Adrenal gland (tissue), 12 donors: ENCODE measurements around the gene TFDP1. TPM values are rescaled to one million over a fixed set of nuclear protein-coding genes. Genes with fewer than 3 reads are reported as not detected.

Experiments used
- DNase-seq, 7 donors: peaks; one replicate each; pipeline ENCODE4 v3.0.0-alpha.2; 2019 to 2020
- H3K27ac ChIP-seq, 5 donors: fragments of 200-600 bp; sonication (generic) in 4 of 5; 1 replicate in 3 of 5; 2 replicates in 2 of 5; pipeline versions ENCODE4 v1.5.1 to v1.8.0; 2016 to 2020; ENCODE audit warnings: mild to moderate bottlenecking in 1 of 5
- H3K27me3 ChIP-seq: fragments of 200-600 bp; 2 replicates; pipeline ENCODE4 v1.8.0; 2021
- H3K36me3 ChIP-seq, 2 donors: fragments of 200-600 bp; replicated peaks in 1 of 2; 1 replicate in 1 of 2; 2 replicates in 1 of 2; pipeline versions ENCODE4 v1.5.1 to v1.8.0; 2018 to 2022
- H3K4me1 ChIP-seq, 2 donors: fragments of 200-600 bp; replicated peaks in 1 of 2; 1 replicate in 1 of 2; 2 replicates in 1 of 2; pipeline versions ENCODE4 v1.5.1 to v1.8.0; 2018 to 2021
- H3K4me3 ChIP-seq, 4 donors: fragments of 200-600 bp; sonication (generic) in 3 of 4; one replicate each; pipeline ENCODE4 v1.5.1; 2016 to 2018
- H3K9me3 ChIP-seq, 3 donors: fragments of 200-600 bp; sonication (generic) in 1 of 3; replicated peaks in 1 of 3; 1 replicate in 2 of 3; 2 replicates in 1 of 3; pipeline versions ENCODE4 v1.5.1 to v1.8.0; 2016 to 2021
- CTCF ChIP-seq, 6 experiments: fragments of 450-650 bp in 4 of 6; fragments of 200-600 bp in 2 of 6; sonication (generic) in 1 of 6; IDR thresholded peaks; 1 replicate in 5 of 6; 2 replicates in 1 of 6; pipeline versions ENCODE4 v1.5.1 to v1.8.0; 2016 to 2021; ENCODE audit warnings: antibody characterized with exemption in 6 of 6, mild to moderate bottlenecking in 2 of 6, moderate library complexity in 1 of 6
- POLR2A ChIP-seq, 2 donors: fragments of 450-650 bp; IDR thresholded peaks; one replicate each; pipeline ENCODE4 v1.6.1; 2017; ENCODE audit warnings: antibody characterized with exemption in 2 of 2, mild to moderate bottlenecking in 2 of 2, moderate library complexity in 1 of 2
- WGBS, 4 donors: extraction: QIAGEN DNeasy Blood & Tissue Kit in 2 of 4; methylation state at CpG; one replicate each; pipeline versions ENCODE4 v1.1.5 to v1.1.7; 2013 to 2017; 5-methylcytosine and 5-hydroxymethylcytosine counted together
- intact Hi-C, 2 donors: fragments of 100-400 bp; cut with DNase I; formaldehyde crosslinking; loops; one replicate each; pipeline versions ENCODE4 v1.14.1 to v1.15.0; 2022 to 2023
- polyA plus RNA-seq, 3 donors: library from polyadenylated mRNA; stranded (reverse); fragments of 200-250 nt in 2 of 3; fragments of 350-450 nt in 1 of 3; fragmentation: Illumina TruSeq in 1 of 3; extraction: RNeasy Lipid Tissue Mini Kit (QIAGEN cat#74804) in 1 of 3; gene quantifications; one replicate each; pipeline ENCODE4 v1.2.3, GENCODE V29; 2013 to 2014
- total RNA-seq, 9 donors: library from RNA; depleted of rRNA in 4 of 9; stranded (reverse); fragments of >200 nt in 4 of 9; fragments of 120-200 nt in 1 of 9; fragmentation: NEBNext Ultra II Directional in 1 of 9; extraction: Animal tissue kit (Norgen Biotek cat#: 25700) in 1 of 9; gene quantifications; one replicate each; pipeline versions ENCODE4 v1.1.0 to v1.2.4, GENCODE V29; 2013 to 2023
- donor health status: healthy with polysubstance abuse.
- donor health status: Bipolar disorder and iron deficiency.
- donor health status: DM: yes; HTN: yes; CAD: no.
- donor health status: DM: no; HTN: no; CAD: no.
- donor health status: DM: no; HTN: no; CAD: no.
- donor health status: DM: yes; HTN: yes; CAD: no.

TFDP1 gene
- total and polyA plus RNA-seq, 12 donors: 16.5 to 50.0 (median 35.5) TPM

GRCh38 chr13:113547238-113547971 lies 37.1 kb upstream of the TFDP1 start:
- Histone ChIP-seq H3K27me3 (no peaks in the 10 kb centered on the region), H3K4me1 (peaks cover 0 to 17% of the 10 kb centered on the region in 2 donors), H3K4me3 (no peak overlapping the region), H3K36me3 (peaks cover 0 to 24% of the 10 kb centered on the region in 2 donors), H3K27ac (peak overlapping the region in 3 of 5 donors; percentile 17 to 84 (median 63)), H3K9me3 (no peaks in the 10 kb centered on the region)
- 80 to 87% (median 81%) methylated on average over 20 to 27 of the region's 27 CpGs for WGBS, 4 donors
- peak in 2 of 7 donors; percentile 17 to 74 for DNase-seq
- intact Hi-C loops: no loop called here
- TF ChIP-seq POLR2A (IDR thresholded peaks at IDR 0.05) (no peak), CTCF (IDR thresholded peaks at IDR 0.05) (no peak)

- peak overlapping the region in 1 of 5 donors; percentile 12 for H3K27ac ChIP-seq
- H3K4me1 ChIP-seq: peaks cover 0 to 17% of the 10 kb centered on the region in 2 donors
- 88 to 94% (median 93%) methylated on average over 28 to 32 of the region's 32 CpGs for WGBS, 4 donors
- H3K4me3 ChIP-seq: no peak overlapping the region
- intact Hi-C loops: no loop called here
- no peaks in the 10 kb centered on the region for H3K9me3 ChIP-seq
- H3K27me3 ChIP-seq: no peaks in the 10 kb centered on the region
- TF ChIP-seq CTCF (IDR thresholded peaks at IDR 0.05) (no peak), POLR2A (IDR thresholded peaks at IDR 0.05) (no peak)
- DNase-seq: peak in 2 of 7 donors; percentile 19 to 67
- H3K36me3 ChIP-seq: peaks cover 0 to 24% of the 10 kb centered on the region in 2 donors
These were observed 36.3 kb upstream of the TFDP1 start for GRCh38 chr13:113548171-113548641.

GRCh38 chr13:113548778-113549621 lies 35.6 kb upstream of the TFDP1 start:
- TF ChIP-seq POLR2A (IDR thresholded peaks at IDR 0.05): no peak
- no peak for TF ChIP-seq CTCF (IDR thresholded peaks at IDR 0.05)
- no peak overlapping the region for H3K4me3 ChIP-seq
- peak in 2 of 7 donors; percentile 18 to 66 for DNase-seq
- 76 to 86% (median 81%) methylated on average over 23 to 25 of the region's 25 CpGs for WGBS, 4 donors
- intact Hi-C loops: no loop called here
- peaks cover 0 to 17% of the 10 kb centered on the region in 2 donors for H3K4me1 ChIP-seq
- H3K36me3 ChIP-seq: peaks cover 0 to 24% of the 10 kb centered on the region in 2 donors
- H3K27me3 ChIP-seq: no peaks in the 10 kb centered on the region
- H3K27ac ChIP-seq: peak overlapping the region in 1 of 5 donors; percentile 12
- H3K9me3 ChIP-seq: no peaks in the 10 kb centered on the region

GRCh38 chr13:113550453-113550852 lies 34.1 kb upstream of the TFDP1 start:
- DNase-seq: peak in 1 of 7 donors; percentile 8
- peaks cover 0 to 11% of the 10 kb centered on the region in 2 donors for H3K4me1 ChIP-seq
- intact Hi-C loops: no loop called here
- 84 to 94% (median 90%) methylated on average over 7 to 9 of the region's 9 CpGs for WGBS, 4 donors
- no peaks in the 10 kb centered on the region for H3K27me3 ChIP-seq
- no peak for TF ChIP-seq POLR2A (IDR thresholded peaks at IDR 0.05)
- peaks cover 0 to 18% of the 10 kb centered on the region in 2 donors for H3K36me3 ChIP-seq
- H3K27ac ChIP-seq: no peak overlapping the region
- no peaks in the 10 kb centered on the region for H3K9me3 ChIP-seq
- no peak overlapping the region for H3K4me3 ChIP-seq
